PC-3 (cell line): Measurements from ENCODE around the gene P2RX2. TPM values are rescaled to one million over a fixed set of nuclear protein-coding genes. Genes with fewer than 3 reads are reported as not detected.

Experiments
- ATAC-seq: fragments of 200-7000 bp; cut with Tn5 transposase; 2 replicates; pipeline ENCODE4 v1.9.1; 2020; ENCODE audit warnings: mild to moderate bottlenecking, moderate library complexity
- Bru-seq: library from RNA; stranded (reverse); fragments of 400-500 nt; gene quantifications from one replicate; lab custom pipeline; 2021; lab: Mats Ljungman, UMichigan
- BruChase-seq, 2 experiments: library from RNA; stranded (reverse); fragments of 400-500 nt; gene quantifications; one replicate each; lab custom pipeline; 2021; lab: Mats Ljungman, UMichigan
- BruUV-seq: library from RNA; stranded (reverse); fragments of 400-500 nt; replicated peaks from 2 replicates; lab custom pipeline; 2021; lab: Mats Ljungman, UMichigan
- CTCF ChIA-PET: fragments of 300-600 bp; sonication (Branson Sonifier 250); formaldehyde crosslinking; loops from one replicate; lab custom pipeline; 2022; ENCODE audit warnings: antibody characterized with exemption; lab: Charles Lee
- POLR2A ChIA-PET: fragments of 300-600 bp; sonication (Branson Sonifier 250); formaldehyde crosslinking; loops from one replicate; lab custom pipeline; 2022; ENCODE audit warnings: antibody characterized with exemption; ENCODE audit not compliant: unreplicated experiment; lab: Charles Lee
- DNase-seq: peaks from one replicate; pipeline ENCODE4 v3.0.0-alpha.2; 2015
- H2AFZ ChIP-seq: fragments of 300-600 bp; sonication (generic); 2 replicates; pipeline ENCODE4 v1.6.0; 2016; ENCODE audit warnings: antibody characterized with exemption, low read length
- H3F3A ChIP-seq: fragments of 300-600 bp; sonication (generic); one replicate; pipeline ENCODE4 v1.6.0; 2017; ENCODE audit warnings: antibody characterized with exemption, low read length, control low read depth, mild to moderate bottlenecking; ENCODE audit not compliant: unreplicated experiment
- H3K27ac ChIP-seq: fragments of 300-600 bp; sonication (generic); 2 replicates; pipeline ENCODE4 v1.5.1; 2016; ENCODE audit warnings: mild to moderate bottlenecking, low read length
- H3K27me3 ChIP-seq: fragments of 300-600 bp; sonication (generic); 2 replicates; pipeline ENCODE4 v1.6.1; 2016; ENCODE audit warnings: low read length, mixed read lengths
- H3K36me3 ChIP-seq: fragments of 300-600 bp; sonication (generic); 2 replicates; pipeline ENCODE4 v1.6.1; 2016; ENCODE audit warnings: low read depth, mixed run types, low read length, mixed read lengths
- H3K4me1 ChIP-seq: fragments of 300-600 bp; sonication (generic); 2 replicates; pipeline ENCODE4 v1.5.1; 2016; ENCODE audit warnings: low read length; ENCODE audit not compliant: insufficient read depth
- H3K4me2 ChIP-seq: fragments of 300-600 bp; sonication (generic); 2 replicates; pipeline ENCODE4 v1.6.0; 2016; ENCODE audit warnings: low read length
- H3K4me3 ChIP-seq: fragments of 300-600 bp; sonication (generic); 2 replicates; pipeline ENCODE4 v1.5.1; 2016; ENCODE audit warnings: mild to moderate bottlenecking, low read length, mixed read lengths
- H3K79me2 ChIP-seq: fragments of 300-600 bp; sonication (generic); 2 replicates; pipeline ENCODE4 v1.6.1; 2017; ENCODE audit warnings: low read length, mixed read lengths
- H3K9ac ChIP-seq: fragments of 300-600 bp; sonication (generic); 2 replicates; pipeline ENCODE4 v1.6.0; 2016; ENCODE audit warnings: mild to moderate bottlenecking, low read length
- H3K9me2 ChIP-seq: fragments of 300-600 bp; sonication (generic); replicated peaks from 2 replicates; pipeline ENCODE4 v1.6.1; 2016; ENCODE audit warnings: mixed run types, low read length, mixed read lengths
- H3K9me3 ChIP-seq: fragments of 300-600 bp; sonication (generic); 2 replicates; pipeline ENCODE4 v1.6.1; 2016; ENCODE audit warnings: low read length, mixed read lengths
- H4K20me1 ChIP-seq: fragments of 300-600 bp; sonication (generic); 2 replicates; pipeline ENCODE4 v1.6.1; 2016; ENCODE audit warnings: low read length, mixed read lengths
- EZH2 ChIP-seq: fragments of 300-600 bp; sonication (generic); IDR thresholded peaks from one replicate; pipeline ENCODE4 v1.6.1; 2017; ENCODE audit warnings: antibody characterized with exemption, mild to moderate bottlenecking, low read length; ENCODE audit not compliant: unreplicated experiment
- EZH2phosphoT487 ChIP-seq: fragments of 300-600 bp; sonication (generic); IDR thresholded peaks from 2 replicates; pipeline ENCODE4 v1.6.1; 2018; ENCODE audit warnings: mild to moderate bottlenecking, antibody characterized with exemption, low read length, borderline replicate concordance
- intact Hi-C: fragments of 100-400 bp; cut with micrococcal nuclease; formaldehyde crosslinking; loops from 2 replicates; pipeline ENCODE4 v1.9.0; 2023
- long read RNA-seq: library from polyadenylated mRNA; unstranded; transcript quantifications from one replicate; pipeline ENCODE4 v2.0.0, GENCODE V29; 2021; ENCODE audit not compliant: unreplicated experiment
- total RNA-seq: library from RNA; depleted of rRNA; stranded (reverse); fragments of >200 nt; gene quantifications from 2 replicates; pipeline ENCODE4 v1.2.3, GENCODE V29; 2014; rRNA removed
- TF ChIP-seq, protein P1 (sequence below): fragments of 300-600 bp; sonication (generic); conservative IDR thresholded peaks from 2 replicates; pipeline ENCODE4 v1.5.1; 2017; ENCODE audit warnings: antibody characterized with exemption, low read depth, mild to moderate bottlenecking, low read length

The P2RX2 gene
- total RNA-seq: not detected in 2 replicates
- not detected for Bru-seq, nascent RNA
- BruChase-seq, experiment 1, labeled RNA remaining after a 6-hour chase: not detected
- not detected for BruChase-seq, experiment 2, labeled RNA remaining after a 2-hour chase
- long read RNA-seq: 0 reads

DNA sequence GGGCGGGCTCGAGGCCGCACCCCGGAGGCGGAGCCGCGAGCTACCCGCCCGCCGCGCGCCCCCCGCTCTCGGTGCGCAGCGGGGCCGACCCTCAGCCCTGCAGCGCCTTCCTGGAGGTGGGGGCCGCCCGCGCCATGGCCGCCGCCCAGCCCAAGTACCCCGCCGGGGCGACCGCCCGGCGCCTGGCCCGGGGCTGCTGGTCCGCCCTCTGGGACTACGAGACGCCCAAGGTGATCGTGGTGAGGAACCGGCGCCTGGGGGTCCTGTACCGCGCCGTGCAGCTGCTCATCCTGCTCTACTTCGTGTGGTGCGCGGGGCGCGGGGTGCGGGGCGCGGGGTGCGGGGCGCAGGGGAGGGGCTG, at the start of gene P2RX2:
P2RX2 (plus strand) TSS at position 94 of the 361 bp plus-strand sequence; CDS start at position 135, 41 bp downstream.
- Histone ChIP-seq H3F3A (no peaks in the 10 kb centered on the region), H2AFZ (no peak within 1 kb of the TSS), H3K79me2 (no peaks in the 10 kb centered on the region), H3K4me1 (peaks cover 15% of the 10 kb centered on the region), H3K9ac (no peak within 1 kb of the TSS), H3K9me3 (0 out of 2 replicates have a peak, but pooled peaks cover 3% of the 10 kb centered on the region), H3K27ac (no peak within 1 kb of the TSS), H4K20me1 (no peaks in the 10 kb centered on the region), H3K4me3 (0 out of 2 replicates have a peak within 1 kb of the TSS, but pooled peaks have one; percentile 7), H3K36me3 (no peaks in the 10 kb centered on the region), H3K27me3 (peaks cover 38% of the 10 kb centered on the region), H3K4me2 (peak within 1 kb of the TSS; percentile 24; the same call in 1 of the 2 replicates), H3K9me2 (no peaks in the 10 kb centered on the region)
- no peak for ATAC-seq
- TF ChIP-seq EZH2 (no peak), EZH2phosphoT487 (no peak)
- TF ChIP-seq, protein P1, sequence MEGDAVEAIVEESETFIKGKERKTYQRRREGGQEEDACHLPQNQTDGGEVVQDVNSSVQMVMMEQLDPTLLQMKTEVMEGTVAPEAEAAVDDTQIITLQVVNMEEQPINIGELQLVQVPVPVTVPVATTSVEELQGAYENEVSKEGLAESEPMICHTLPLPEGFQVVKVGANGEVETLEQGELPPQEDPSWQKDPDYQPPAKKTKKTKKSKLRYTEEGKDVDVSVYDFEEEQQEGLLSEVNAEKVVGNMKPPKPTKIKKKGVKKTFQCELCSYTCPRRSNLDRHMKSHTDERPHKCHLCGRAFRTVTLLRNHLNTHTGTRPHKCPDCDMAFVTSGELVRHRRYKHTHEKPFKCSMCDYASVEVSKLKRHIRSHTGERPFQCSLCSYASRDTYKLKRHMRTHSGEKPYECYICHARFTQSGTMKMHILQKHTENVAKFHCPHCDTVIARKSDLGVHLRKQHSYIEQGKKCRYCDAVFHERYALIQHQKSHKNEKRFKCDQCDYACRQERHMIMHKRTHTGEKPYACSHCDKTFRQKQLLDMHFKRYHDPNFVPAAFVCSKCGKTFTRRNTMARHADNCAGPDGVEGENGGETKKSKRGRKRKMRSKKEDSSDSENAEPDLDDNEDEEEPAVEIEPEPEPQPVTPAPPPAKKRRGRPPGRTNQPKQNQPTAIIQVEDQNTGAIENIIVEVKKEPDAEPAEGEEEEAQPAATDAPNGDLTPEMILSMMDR: no peak
- ChIA-PET POLR2A (no interaction called here), CTCF (no interaction called here)
- DNase-seq: no peak
- BruUV-seq: no TSS peak
- intact Hi-C loops: no loop called here

DNA sequence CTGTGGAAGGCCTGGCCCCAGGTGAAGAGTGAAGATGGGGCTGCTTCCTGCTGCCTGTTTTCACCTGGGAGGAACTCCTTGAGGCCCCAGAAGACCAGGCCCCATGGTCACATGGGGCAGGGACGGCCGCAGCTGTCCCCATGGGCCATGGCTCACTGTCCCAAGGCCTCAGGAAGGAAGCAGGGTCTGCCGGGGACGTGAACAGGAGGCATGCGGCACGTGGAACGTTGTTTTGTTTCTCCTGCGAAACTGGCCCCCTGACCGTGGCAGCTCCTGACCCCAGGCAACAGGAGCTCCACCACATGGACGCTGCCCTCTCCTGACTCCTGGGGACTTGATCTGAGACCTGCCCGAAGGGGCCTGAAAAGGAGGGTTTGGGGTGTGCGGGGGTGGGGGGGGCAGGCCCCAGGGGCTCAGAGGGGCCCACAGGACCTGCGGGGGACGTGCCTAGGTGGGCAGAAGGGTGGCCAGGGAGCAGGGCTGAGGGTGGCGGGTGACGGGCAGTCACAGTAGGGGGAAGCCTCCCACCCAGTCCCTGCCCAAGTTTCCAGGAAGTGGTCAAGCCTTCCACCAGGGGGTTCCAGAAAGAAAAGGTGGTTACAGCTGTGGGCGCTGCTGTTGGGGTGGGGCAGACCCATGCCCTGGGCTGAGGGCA, 49.6 kb upstream of the P2RX2 start:
- Histone ChIP-seq H3F3A (no peaks in the 10 kb centered on the region), H3K4me2 (no peak overlapping the region), H3K4me1 (no peaks in the 10 kb centered on the region), H3K27me3 (no peaks in the 10 kb centered on the region), H3K4me3 (no peak overlapping the region), H3K9me2 (no peaks in the 10 kb centered on the region), H3K9me3 (no peaks in the 10 kb centered on the region), H3K9ac (no peak overlapping the region), H3K36me3 (peaks cover 25% of the 10 kb centered on the region; the same call in 1 of the 2 replicates), H2AFZ (no peak overlapping the region), H4K20me1 (peaks cover 21% of the 10 kb centered on the region), H3K27ac (no peak overlapping the region), H3K79me2 (peaks cover 31% of the 10 kb centered on the region)
- TF ChIP-seq EZH2: no peak
- TF ChIP-seq, protein P1: no peak
- TF ChIP-seq EZH2phosphoT487: no peak
- no TSS peak for BruUV-seq
- ChIA-PET POLR2A (no interaction called here), CTCF (no interaction called here)
- DNase-seq: no peak
- intact Hi-C loops: no loop called here
- ATAC-seq: no peak
